NT2/D1 (cell line): Measurements from ENCODE around the gene ANKRD55.

Experiments
- SUZ12 ChIP-seq: IDR thresholded peaks from 2 replicates; pipeline ENCODE4 v1.6.1; 2011; ENCODE audit not compliant: insufficient read length, insufficient read depth; ENCODE audit errors: extremely low read depth
- YY1 ChIP-seq: IDR thresholded peaks from 2 replicates; pipeline ENCODE4 v1.6.1; 2011; ENCODE audit not compliant: insufficient read length, insufficient read depth
- ZNF274 ChIP-seq: IDR thresholded peaks from 2 replicates; pipeline ENCODE4 v1.6.1; 2011; ENCODE audit warnings: mild to moderate bottlenecking, low read depth, low read length

- TF ChIP-seq SUZ12 (no peak), ZNF274 (no peak), YY1 (no peak)
Measured at GRCh38 chr5:56185768-56186311, 47.3 kb downstream of the ANKRD55 start.
